Activated CD4-positive, alpha-beta T cell treated with anti-CD3 and anti-CD28 coated beads, Interleukin-2, amount 50 U/mL, for 48 hours (primary cell): ENCODE data around the gene PAPPA.

Source experiments
- DNase-seq, 2 experiments: peaks; one replicate each; pipeline ENCODE4 v3.0.0-alpha.2; 2020

PAPPA gene

DNA sequence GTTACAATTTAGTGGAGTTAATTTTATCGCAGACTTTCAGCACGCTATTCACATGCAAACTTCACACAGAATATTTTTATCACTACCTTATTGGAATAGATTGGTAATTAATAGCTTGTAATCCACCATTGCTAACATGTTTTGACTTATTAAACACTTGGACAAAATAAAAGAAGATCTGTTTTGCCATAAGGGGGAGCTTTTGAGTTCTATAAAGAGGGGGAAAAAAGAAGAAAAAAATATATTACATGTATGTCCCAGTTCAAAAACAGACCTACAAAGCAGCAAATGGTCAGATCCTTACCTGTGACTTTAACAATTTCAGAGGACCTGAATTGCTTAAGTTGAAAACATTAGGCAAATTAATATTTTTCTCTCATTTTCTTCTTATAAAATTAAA is 1.2 kb upstream of the PAPPA start:
- no peak for DNase-seq

DNA sequence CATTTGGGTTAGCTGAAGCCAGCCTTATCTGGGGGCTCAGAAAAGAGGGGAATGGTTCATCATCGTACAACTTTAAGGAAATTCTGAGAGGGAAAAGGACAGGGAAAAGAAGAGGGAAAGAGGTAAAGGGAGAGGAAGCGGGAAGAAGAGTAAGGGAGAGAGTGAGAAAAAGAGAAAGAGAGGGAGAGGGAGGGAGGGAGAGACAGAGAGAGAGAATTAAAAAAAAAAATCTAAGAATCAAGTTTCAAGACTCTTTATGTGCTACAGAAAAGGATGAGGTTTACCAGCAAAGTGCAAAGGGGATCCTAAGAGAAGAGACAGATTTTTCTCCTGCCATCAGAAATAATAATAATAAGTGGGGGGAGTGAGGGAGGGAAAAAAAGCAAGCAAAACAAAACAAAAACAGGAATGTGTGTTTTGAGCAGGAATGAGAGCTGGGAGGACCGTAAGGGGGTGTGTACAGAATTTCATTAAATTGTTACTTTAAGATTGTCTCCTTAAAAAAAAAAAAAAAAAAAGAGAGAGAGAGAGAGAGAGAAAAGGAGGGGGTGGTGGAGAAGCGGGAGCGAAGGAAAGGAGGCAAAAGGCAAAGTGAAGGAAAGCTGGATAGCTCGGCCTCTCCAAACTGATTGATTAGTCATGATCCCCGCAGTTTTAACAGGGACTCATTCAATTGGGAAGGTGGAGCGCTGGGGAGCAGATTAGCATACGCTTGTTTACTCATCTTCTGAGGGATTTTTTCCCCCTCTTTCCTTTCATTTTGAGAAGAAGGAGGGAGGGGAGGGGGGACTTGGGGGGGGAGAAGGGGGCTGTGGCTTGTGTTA is 438 bp upstream of the PAPPA start:
- DNase-seq, result no peak

DNA sequence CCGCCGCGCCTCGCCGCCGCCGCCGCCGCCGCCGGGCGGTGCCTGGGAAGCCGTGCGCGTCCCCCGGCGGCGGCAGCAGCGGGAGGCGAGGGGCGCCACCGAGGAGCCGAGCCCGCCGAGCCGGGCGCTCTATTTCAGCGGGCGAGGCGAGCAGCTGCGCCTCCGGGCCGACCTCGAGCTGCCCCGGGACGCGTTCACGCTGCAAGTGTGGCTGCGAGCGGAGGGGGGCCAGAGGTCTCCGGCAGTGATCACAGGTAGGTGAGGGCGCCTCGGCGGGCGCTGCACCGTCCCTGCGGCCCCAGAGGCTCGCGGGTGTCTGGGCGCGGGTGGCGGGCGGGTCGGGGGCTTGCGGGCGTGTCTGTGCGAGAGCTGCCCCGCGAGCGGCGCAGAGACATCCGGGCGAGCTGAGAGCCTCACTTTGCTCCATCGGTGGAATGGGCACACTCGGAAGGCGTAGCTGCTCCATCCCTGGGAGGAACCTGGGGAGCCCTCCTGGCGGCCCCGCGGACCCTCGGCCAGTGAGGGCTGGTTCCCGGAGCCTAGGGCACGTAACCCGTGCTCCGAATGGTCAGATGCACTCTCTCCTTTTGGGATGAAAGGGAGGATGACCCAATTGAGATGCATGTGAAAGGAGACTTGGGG is 864 bp downstream of the PAPPA start:
- DNase-seq, result no peak

DNA sequence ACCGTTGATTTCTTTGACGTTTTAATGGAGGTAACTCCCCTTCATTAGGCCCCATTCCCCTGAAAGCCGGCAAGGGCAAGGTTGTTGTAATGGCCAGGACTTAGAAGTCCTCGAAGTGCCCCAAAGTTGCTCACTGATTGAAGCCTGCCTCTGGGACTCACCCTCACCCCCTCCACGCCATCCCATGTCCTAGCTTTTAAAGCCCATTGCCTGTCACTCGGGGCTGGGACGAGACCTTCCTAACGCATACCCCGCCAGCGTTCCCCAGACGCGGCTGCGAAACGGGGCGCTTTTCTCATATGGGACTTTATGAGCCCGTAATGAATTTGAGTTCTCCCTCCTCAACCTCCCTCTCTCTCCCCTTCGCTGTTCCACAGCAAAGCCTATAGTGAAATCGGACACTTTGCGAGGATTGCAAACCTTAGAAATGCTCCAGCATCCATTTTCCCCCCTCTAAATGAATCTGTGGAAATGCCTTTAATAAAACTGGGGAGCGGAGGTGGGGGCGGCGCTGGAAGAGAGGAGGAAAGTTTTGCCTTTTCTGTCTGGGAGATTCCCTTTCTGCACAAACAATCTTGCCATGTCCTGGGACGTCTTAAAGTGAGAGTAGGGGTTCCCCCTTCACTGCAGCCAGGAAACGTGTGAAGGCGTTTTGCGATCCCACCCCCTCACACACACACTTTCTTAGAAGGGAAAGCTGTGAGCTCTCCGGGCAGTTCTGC is 1.5 kb downstream of the PAPPA start:
- no peak for DNase-seq

DNA sequence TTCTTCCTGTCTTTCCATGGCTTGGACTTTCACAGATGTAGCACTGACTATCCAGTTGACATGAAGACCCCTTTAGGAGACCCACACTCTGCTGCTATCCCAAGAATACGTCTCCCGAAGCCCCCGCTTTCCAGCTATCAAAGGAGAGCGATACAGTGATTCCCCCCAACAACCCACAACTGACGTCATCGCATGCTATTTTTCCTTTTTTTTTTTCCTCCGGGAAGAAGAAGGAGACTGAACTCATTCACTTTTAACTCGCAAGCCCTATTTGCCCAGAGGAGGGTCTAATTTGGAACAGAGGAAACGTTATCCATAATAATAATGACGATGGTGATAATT is 2.1 kb downstream of the PAPPA start:
- no peak for DNase-seq

DNA sequence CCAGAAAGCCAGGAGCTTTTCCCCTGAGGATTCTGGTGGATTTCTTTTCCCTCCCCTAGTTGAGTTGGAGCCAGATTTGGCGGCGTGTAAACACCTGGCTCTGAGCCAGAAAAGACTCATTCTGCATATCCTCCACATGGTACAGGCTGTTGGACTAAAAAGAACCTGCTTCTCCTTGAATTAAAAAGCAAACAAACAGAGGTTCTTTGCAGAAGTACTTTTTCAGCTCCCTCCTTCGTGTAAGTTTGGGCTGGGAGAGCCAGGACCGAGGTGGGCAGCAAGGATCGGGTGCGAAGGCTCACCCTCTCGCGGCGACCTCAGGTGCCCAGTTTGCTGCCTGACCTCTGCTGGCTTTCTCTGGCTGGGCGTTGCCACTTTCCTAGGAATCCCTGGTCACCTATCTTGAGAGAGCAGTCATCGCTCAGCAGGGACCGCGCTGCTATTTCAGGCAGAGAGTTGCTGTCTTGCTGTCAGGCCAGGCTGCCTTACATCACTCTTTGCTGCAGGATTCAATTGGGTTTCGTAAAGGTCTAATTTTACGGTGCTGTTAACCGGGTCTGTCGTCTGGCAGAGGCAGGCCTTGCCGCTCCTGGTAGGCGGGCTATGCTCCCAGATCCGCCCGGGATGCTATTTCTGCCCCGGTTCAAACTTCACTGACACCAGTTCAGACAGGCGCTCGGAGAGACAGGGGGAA is 3.2 kb downstream of the PAPPA start:
- DNase-seq, result no peak

DNA sequence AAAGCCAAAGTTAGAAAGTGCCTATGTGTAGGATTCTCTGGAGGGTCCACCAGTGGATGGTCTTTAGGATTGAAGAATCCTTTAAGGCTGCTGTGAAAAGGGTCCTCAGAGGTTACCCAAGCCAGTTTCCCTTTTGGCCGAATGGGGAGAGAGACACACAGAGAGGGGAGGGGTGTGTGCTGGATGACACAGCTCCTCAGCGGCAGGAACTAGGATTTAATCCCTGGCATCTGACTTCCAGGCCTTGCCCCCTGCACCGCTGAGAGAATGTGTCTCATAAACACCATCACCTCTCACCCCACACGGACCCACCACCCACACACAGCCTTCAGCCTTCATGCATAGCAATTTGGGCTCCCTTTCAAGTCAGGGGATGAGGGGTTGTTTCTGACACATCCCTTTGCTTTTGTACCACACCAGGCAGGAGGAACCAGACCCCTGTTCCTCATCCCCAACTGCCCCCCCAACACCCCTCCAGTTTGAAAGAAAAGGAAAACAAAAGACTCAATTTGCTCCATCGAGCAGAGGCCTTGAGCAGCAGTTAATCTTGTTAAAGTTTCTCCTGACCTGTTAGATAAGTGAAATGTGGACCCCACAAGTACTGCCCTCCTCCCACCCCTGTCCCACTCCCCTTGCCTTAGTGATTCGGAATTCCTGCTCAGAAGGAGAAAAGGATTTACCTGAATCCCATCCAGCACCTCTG is 4.0 kb downstream of the PAPPA start:
- no peak for DNase-seq

DNA sequence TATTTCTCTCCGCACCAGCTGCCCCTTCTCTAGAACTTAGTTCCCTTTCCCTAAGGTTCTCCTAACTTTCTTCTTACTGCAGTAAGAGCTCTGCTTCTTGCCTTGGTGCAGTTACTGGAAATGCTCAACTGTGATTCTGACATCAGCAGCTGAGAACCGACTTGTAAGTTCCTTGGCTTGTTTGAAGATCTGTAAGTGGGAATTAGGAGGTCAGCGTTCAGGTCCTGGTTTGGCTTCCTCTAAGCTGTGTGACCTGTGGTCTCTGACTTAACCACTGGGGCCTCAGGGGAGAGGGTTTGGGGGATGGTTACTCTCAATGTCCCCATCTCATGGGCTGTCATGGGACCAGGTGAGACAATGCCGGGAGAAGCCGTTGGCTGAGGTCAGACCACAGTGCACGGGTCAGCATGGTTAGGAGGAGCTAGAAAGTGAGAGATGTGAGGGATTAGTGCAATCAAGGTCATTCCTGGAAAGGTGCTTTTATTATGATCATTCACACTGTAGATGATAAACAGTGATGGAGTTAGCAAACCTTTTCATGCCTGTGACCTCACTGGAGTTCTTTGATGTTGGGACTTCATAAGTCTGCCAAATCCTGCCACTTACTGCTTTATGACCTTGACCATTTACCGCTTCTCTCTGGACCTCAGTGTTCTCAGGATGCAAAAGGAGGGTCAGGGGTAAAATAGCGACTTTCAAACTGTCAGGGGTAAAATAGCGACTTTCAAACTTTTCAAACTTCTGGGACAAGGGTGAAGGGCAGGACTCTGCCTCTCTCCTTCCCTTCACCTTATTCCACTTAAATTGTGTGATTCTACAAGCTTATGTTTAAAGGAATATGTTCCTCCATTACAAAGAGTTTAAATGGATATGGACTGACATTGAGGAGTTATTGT is 7.3 kb downstream of the PAPPA start:
- no peak for DNase-seq

DNA sequence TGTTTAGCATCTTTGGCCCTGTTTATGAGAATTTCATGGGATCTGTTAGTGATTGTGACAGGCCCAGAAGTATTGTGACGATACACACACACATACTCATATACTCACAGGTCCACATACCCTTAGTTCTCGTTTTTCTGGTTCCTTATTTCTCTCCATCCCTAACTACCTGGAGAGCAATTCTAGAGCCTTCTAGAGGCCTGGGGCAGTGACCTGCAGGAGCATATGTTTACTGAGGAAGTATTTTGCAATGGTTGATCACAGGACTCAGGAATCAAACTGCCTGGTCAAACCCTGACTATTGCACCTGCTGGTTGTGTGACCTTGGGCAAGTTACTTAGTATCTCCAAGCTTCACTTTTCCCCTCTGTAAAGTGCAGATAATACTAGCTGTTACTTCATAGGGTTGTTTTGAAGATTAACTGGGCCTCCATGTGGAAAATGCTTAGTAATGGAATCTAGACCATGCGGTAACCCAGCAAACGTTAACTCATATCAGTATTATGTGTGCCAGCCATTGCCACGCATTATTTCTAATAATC is 8.7 kb downstream of the PAPPA start:
- DNase-seq, result no peak

DNA sequence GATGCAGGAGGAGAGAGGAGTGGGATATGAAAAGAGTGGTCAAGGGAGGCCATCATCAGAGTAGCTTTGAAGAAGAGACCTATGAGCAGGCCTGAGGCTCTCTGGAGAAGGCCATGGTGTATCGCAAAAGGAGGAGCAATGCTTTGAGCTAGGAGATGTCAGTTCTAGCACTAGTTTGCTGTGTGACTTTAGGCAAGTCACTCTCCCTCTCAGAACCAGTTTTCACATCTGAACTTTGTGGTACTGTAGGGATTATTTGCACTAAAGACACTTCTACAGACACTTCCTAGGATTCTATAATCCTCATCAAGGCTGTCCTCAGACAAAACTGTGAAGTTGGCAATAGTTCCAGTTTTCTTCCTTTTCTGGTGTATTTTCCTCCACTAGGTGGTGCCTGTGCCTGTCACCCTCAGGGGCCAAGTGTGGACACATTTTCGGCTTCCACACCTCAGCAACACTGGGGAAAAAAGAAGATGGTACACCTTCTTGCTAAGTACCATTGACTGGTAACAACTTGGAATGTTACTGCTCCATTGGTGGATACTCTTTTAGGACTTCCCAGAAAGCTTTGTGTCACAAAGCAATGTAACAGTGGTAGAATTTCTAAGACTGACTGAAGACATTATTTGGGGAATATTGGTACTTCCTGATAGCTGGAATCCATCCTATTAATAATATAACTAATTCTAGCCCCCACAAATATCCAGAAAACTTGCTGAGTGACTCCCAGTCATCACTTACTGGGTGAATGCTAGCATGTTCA is 9.9 kb downstream of the PAPPA start:
- DNase-seq, result no peak

DNA sequence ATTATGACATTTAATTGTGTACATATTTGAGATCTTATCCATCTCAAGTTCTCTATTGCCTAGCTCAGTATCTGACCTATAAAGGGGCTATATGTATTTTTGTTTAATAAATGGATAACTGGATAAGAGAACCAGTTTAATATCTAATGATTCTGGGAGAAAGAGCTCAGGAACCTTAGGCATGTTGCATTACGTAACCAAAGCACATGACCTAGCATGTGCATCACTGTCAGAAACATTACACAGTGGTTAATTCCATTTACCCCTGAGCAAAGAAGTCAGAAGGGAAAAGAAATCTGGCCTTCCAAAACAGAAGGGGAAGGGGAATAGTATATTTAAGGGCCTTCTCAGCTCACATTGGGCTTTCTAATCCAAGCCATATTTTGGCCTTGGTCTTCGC is 12.3 kb downstream of the PAPPA start:
- no peak for DNase-seq

DNA sequence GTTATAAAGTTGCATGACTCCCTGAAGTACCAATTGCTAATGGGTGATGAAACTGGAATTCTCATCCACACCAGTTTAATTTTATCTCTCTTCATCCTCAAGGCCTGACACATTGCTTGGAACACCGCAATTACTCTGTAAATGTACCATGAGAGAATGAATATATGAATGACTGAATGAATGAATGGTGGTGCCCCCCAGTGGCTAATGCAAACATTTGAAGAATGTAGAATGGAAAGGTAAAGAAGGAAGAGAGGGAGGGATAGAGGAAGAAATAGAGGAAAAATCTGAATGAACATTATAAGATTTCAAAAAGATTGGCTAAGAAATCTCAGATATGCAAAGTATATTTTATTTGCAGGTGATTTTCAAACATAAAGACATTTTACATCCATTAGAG is 13.1 kb downstream of the PAPPA start:
- DNase-seq, result no peak

DNA sequence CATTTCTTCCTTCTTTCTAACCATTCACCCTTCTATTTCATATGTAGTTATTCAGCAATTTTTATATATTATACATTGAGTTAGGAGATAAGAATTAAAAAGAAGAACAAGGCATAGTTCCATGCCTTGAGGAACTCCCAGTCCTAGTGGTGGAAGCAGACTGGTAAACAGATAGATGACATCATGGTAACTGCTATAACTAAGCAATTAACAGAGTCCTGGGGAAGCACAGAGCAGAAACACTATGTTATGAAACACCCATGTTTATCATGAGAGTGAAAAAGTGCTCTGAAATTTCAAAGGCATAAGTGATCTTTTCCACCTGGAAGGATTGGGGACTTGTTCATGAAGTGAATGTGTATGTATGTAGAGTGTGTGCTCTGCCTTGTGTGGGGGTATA is 14.6 kb downstream of the PAPPA start:
- no peak for DNase-seq

DNA sequence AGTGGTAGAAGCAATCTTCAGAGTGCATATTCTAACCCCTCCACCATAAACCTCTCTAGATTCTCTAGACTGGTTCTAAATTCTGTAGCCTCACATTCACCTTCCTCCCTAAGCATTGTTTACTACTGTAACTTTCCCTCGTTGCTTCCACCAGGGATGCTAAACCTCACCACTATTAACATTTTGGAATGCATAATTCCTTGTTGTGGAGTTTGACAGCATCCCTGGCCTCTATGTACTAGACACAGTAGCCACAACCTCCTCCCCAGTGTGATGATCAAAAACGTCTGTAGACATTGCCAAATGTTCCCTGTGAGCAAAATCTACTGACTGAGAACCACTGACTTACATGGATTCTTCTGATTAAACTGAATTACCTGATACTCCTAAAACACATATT is 18.6 kb downstream of the PAPPA start:
- no peak for DNase-seq

DNA sequence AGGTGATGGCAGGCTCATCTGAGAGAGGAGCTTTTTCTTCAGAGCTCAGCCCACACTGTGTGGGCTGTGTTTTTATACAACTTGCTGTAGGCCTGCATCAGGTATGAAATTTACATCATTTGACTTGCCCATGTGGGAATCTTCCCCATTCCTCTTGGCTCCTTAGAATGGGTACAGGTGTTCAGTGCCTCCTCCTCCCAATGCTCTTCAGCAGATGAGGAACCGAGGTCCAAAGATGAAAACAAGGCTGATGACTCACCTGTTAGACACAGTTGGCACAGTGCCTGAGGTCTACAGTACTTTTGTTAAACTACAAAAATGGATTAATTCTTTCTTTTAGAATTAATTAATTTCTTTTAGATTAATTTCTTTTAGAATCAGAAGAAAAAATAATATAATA is 20.8 kb downstream of the PAPPA start:
- no peak for DNase-seq

DNA sequence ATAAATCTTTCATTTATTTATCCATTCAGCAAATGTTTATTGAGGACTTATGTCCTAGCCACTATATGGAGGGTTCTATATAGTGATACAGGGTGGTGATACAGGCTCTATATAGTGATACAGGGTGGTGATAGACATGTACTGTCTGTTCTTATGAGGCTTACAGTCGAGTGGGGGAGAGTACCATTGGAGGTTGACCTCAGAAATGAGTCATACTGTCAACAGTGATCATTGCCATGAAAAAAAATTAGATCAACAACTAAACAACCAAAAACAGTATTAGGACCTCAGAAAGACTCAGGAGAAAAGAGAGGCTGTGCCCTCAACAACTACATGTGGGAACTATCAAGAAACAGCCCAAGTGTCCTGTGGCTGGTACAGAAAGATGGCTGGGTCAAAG is 22.0 kb downstream of the PAPPA start:
- no peak for DNase-seq

DNA sequence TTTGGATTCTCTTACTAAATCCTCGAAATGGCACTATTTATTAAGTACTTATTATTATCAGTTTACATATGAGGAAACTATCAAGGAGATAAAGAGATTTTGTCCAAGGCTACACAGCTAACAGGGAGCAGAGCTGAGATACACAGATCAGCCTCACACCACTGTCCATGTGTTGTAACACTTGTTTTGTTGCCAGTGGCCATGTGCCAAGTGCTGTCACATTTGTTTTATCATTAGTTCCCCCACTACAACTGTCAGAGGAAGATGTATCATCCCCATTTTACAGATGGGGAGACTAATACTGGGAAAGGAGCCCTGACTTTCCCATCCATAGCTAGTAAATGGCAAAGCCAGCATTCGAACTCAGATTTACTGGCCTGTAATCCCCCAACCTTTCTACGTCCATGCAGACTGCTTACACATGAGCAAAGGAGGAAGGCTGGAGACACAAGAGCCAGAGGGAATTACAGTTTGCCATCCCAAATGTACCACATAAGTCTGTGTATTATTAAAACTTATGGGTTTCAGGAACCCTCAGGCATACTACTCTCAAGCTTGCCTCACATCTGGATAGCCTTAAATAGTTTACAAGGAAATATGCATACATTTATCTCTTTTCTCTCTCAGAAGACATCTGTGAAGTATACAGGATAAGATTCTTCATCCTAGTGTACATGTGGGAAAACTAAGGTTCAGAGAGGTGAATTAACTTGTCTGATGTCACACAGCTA is 25.1 kb downstream of the PAPPA start:
- DNase-seq, result no peak

DNA sequence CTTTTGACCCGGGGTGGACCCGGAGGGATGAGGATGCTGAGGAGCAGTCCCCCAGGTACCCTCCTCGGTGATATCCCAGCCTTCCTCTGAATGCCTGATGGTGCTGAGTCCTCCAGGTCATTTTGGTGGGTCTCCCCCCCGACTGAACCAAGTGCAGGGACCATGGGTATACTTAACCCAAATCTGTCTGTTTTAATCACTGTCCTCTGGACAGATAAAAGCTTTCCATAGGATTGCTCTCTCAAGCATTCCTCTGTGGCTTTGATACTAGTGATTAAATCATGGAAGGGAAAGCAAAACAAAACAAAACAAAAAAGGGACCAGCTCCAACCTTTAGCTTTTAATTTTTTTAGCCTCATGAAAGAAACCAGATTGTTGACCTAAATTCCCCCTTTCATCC is 26.0 kb downstream of the PAPPA start:
- DNase-seq, result no peak

DNA sequence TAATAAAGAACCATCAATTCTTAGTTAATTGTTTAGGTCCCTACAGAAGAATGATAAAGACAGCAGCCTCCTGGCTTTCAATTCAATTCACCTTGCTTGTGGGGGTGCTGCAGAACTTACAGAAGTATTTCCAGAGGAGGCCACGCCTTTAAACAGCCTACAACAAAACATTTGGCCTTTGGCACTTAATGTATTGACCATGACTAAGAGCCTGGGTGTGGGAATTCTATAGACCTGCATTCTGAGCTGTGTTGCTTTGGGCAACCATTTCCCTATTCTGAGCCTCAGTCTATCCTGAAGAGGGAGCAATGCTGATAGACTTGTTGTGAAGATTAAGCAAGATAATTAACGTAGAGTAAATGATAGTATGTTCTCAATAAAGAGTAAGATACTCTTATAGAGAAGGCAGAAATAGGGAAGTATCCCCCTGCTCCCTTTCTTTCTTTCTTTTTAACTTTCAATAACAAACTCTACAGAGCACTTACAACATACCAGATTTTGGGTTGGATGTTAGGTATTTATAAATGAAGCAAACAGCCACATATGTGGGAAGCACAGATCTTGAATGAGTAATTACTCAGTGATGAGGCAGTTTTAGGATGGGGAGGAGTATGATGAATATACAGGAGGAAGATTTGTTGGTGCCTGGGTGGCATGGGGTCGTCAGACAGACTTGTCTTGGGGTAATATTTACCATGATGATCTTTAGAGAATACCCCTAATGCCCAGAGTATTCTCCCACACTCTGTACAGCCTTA is 28.4 kb downstream of the PAPPA start:
- DNase-seq, result no peak
